ENCODE data around the gene KNTC1.
A peak's percentile ranks its signal among the peaks of the same experiment; 100 is the strongest.
"Not testable (repeated sequence)": the region's sequence is repeated elsewhere in the genome, so short reads cannot be mapped to it uniquely, and the experiment has no call there.

KNTC1 gene

DNA sequence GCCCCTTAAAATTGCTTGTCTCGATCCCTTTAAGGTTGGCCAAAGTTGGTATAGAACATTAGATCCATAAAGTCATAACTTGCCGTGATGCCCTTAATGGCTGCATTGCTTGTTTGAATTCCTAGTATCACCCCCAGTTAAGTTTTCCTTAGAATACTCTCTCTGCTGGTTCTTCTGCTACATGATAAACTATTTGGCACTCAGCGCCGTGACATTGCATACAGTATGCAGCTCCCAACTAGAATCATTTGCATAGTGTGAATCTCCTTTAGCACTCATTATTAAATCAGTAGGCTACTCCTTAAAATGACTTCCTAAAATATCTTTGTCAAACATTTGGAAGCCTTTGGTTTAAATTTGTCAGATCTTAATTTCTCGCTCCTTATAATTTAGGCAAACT, 42.2 kb downstream of the KNTC1 start:
- TF ChIP-seq ZNF565 (CRISPR knock-in tag; conservative IDR thresholded peaks at IDR 0.05; ENCODE audit: low read depth) = no peak
- no peak for TF ChIP-seq ZNF70 (CRISPR knock-in tag; IDR thresholded peaks at IDR 0.05)
- no peak for TF ChIP-seq SNAI2 (CRISPR knock-in tag; IDR thresholded peaks at IDR 0.05)
- TF ChIP-seq ARNTL (CRISPR knock-in tag; IDR thresholded peaks at IDR 0.05; ENCODE audit: borderline replicate concordance, low read depth) = no peak
- TF ChIP-seq, protein P1, sequence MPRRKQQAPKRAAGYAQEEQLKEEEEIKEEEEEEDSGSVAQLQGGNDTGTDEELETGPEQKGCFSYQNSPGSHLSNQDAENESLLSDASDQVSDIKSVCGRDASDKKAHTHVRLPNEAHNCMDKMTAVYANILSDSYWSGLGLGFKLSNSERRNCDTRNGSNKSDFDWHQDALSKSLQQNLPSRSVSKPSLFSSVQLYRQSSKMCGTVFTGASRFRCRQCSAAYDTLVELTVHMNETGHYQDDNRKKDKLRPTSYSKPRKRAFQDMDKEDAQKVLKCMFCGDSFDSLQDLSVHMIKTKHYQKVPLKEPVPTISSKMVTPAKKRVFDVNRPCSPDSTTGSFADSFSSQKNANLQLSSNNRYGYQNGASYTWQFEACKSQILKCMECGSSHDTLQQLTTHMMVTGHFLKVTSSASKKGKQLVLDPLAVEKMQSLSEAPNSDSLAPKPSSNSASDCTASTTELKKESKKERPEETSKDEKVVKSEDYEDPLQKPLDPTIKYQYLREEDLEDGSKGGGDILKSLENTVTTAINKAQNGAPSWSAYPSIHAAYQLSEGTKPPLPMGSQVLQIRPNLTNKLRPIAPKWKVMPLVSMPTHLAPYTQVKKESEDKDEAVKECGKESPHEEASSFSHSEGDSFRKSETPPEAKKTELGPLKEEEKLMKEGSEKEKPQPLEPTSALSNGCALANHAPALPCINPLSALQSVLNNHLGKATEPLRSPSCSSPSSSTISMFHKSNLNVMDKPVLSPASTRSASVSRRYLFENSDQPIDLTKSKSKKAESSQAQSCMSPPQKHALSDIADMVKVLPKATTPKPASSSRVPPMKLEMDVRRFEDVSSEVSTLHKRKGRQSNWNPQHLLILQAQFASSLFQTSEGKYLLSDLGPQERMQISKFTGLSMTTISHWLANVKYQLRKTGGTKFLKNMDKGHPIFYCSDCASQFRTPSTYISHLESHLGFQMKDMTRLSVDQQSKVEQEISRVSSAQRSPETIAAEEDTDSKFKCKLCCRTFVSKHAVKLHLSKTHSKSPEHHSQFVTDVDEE (CRISPR knock-in tag; IDR thresholded peaks at IDR 0.05) = no peak
- TF ChIP-seq BACH2 (CRISPR knock-in tag; IDR thresholded peaks at IDR 0.05; ENCODE audit: borderline replicate concordance) = no peak
- no peak for TF ChIP-seq RARB (CRISPR knock-in tag; IDR thresholded peaks at IDR 0.05)
- TF ChIP-seq ISL1 (CRISPR knock-in tag; IDR thresholded peaks at IDR 0.05) = no peak

DNA sequence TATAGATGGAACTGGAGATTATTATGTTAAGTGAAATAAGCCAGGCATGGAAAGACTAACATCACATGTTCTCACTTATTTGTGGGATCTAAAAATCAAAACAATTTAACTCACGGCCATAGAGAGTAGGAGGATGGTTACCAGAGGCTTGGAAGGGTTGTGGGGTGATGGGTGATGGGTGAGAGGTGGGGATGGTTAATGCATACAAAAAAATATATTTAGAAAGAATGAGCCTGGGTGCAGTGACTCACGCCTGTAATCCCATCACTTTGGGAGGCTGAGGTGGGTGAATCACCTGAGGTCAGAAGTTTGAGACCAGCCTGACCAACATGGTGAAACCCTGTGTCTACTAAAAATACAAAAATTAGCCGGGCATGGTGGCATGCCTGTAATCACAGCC, 43.0 kb downstream of the KNTC1 start:
- not testable (repeated sequence) for ATAC-seq

More for the DNA sequence above, 42.2 kb downstream of the KNTC1 start:
- ATAC-seq = no peak

DNA sequence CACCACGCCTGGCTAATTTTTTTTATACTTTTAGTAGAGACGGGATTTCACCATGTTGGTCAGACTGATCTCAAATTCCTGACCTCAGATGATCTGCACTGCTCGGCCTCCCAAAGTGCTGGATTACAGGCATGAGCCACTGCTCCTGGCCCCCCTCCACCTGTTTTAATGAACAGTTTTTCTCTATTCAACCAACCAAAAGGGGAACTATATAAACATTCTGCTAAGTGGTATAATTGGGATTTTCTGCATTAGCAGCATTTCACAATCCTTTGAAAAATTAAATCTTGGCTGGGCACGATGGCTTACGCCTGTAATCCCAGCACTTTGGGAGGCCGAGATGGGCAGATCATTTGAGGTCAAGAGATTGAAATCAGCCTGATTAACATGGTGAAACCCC, 44.8 kb downstream of the KNTC1 start:
- no peak for ATAC-seq
- TF ChIP-seq TOX (CRISPR knock-in tag; IDR thresholded peaks at IDR 0.05; ENCODE audit: borderline replicate concordance) = no peak
- TF ChIP-seq TCF4 (CRISPR knock-in tag; IDR thresholded peaks at IDR 0.05; ENCODE audit: borderline replicate concordance) = no peak
- TF ChIP-seq RARB (CRISPR knock-in tag; IDR thresholded peaks at IDR 0.05) = no peak
- no peak for TF ChIP-seq ZC3H10 (CRISPR knock-in tag; IDR thresholded peaks at IDR 0.05)
- no peak for TF ChIP-seq ZFP30 (CRISPR knock-in tag; IDR thresholded peaks at IDR 0.05)
- TF ChIP-seq, protein P2, sequence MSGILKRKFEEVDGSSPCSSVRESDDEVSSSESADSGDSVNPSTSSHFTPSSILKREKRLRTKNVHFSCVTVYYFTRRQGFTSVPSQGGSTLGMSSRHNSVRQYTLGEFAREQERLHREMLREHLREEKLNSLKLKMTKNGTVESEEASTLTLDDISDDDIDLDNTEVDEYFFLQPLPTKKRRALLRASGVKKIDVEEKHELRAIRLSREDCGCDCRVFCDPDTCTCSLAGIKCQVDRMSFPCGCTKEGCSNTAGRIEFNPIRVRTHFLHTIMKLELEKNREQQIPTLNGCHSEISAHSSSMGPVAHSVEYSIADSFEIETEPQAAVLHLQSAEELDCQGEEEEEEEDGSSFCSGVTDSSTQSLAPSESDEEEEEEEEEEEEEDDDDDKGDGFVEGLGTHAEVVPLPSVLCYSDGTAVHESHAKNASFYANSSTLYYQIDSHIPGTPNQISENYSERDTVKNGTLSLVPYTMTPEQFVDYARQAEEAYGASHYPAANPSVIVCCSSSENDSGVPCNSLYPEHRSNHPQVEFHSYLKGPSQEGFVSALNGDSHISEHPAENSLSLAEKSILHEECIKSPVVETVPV (CRISPR knock-in tag; IDR thresholded peaks at IDR 0.05) = no peak
- TF ChIP-seq OSR1 (CRISPR knock-in tag; IDR thresholded peaks at IDR 0.05) = no peak
- TF ChIP-seq ISL1 (CRISPR knock-in tag; IDR thresholded peaks at IDR 0.05) = no peak
- TF ChIP-seq PPARA (CRISPR knock-in tag; IDR thresholded peaks at IDR 0.05; ENCODE audit: borderline replicate concordance) = no peak

DNA sequence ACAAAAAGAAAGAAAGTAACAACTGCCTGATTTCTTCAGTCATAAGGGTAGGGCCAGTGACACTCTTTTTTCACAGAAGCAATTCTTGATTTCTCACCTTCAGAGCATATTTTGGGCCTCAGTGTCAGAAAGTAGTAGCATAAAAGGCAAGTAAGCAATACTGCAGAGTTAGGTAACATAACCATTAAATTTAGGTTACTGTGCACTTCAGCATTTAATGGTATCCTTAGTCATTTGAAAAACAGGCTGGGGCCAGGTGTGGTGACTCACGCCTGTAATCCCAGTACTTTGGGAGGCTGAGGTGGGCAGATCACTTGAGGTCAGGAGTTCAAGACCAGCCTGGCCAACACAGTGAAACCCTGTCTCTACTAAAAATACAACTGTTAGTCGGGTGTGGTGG, 56.2 kb downstream of the KNTC1 start:
- ATAC-seq = not testable (repeated sequence)

DNA sequence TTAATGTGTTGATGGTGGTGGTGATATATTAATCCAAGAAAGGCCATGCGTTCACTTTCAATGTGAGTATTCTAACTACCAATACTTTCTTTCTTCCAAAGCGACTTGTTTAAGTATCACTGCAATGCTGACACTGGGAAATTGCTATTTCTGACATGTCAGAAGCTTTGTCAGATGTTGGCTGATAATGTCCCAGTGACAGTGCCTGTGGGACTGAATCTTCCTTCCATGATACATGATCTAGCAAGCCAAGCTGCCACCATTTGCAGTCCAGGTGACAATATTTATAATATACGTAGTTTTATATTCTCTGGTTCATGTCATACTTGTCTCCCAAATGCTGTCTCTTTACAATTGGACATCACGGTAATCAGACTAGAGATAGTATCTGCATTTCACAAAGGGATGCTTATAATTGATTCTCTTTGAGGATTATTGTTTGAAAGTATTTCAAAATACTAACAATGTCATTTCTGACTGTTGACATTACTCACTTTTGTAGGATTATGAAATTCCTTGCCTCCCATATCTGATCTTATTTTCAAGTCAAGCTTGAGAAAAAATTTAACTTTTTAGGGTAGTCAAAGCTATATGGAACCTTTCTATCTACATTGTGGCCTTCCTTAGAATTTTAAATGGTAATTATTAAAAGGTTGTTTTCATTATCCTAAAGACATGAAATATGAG, 57.3 kb downstream of the KNTC1 start:
- no peak for ATAC-seq
- TF ChIP-seq ZFP30 (CRISPR knock-in tag; IDR thresholded peaks at IDR 0.05) (no peak), ISL1 (CRISPR knock-in tag; IDR thresholded peaks at IDR 0.05) (0 out of 2 replicates have a peak, but pooled peaks have one; percentile 13), CSDC2 (CRISPR knock-in tag; IDR thresholded peaks at IDR 0.05) (no peak)
- TF ChIP-seq, protein P3, sequence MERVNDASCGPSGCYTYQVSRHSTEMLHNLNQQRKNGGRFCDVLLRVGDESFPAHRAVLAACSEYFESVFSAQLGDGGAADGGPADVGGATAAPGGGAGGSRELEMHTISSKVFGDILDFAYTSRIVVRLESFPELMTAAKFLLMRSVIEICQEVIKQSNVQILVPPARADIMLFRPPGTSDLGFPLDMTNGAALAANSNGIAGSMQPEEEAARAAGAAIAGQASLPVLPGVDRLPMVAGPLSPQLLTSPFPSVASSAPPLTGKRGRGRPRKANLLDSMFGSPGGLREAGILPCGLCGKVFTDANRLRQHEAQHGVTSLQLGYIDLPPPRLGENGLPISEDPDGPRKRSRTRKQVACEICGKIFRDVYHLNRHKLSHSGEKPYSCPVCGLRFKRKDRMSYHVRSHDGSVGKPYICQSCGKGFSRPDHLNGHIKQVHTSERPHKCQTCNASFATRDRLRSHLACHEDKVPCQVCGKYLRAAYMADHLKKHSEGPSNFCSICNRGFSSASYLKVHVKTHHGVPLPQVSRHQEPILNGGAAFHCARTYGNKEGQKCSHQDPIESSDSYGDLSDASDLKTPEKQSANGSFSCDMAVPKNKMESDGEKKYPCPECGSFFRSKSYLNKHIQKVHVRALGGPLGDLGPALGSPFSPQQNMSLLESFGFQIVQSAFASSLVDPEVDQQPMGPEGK (CRISPR knock-in tag; IDR thresholded peaks at IDR 0.05; ENCODE audit: borderline replicate concordance) = no peak

DNA sequence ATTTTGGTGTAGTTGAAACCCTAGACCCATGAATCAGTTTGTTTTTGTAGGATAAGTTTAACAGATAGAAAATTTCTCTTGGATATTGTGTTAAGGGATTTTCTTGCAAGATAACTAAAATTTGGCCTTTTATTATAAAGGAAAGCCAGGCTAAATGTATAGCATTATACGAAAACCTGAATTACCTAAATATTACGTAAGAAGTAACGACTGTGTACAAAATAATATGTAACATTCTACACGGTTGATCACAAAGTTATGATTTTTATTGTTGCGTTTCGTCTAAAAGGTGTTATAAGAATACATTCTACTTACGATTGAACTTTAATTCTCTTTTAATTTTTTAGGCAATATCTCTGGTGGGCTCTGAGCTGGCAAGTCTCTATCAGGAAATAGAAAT, 63.9 kb downstream of the KNTC1 start:
- no peak for ATAC-seq
- TF ChIP-seq BACH2 (CRISPR knock-in tag; IDR thresholded peaks at IDR 0.05; ENCODE audit: borderline replicate concordance) (no peak), ZFP3 (CRISPR knock-in tag; IDR thresholded peaks at IDR 0.05) (no peak), TOX (CRISPR knock-in tag; IDR thresholded peaks at IDR 0.05; ENCODE audit: borderline replicate concordance) (no peak), RARB (CRISPR knock-in tag; IDR thresholded peaks at IDR 0.05) (no peak), ZFP30 (CRISPR knock-in tag; IDR thresholded peaks at IDR 0.05) (no peak)
- TF ChIP-seq, protein P1 (CRISPR knock-in tag; IDR thresholded peaks at IDR 0.05) = no peak
- TF ChIP-seq, protein P2 (CRISPR knock-in tag; IDR thresholded peaks at IDR 0.05) = no peak
- TF ChIP-seq, protein P4, sequence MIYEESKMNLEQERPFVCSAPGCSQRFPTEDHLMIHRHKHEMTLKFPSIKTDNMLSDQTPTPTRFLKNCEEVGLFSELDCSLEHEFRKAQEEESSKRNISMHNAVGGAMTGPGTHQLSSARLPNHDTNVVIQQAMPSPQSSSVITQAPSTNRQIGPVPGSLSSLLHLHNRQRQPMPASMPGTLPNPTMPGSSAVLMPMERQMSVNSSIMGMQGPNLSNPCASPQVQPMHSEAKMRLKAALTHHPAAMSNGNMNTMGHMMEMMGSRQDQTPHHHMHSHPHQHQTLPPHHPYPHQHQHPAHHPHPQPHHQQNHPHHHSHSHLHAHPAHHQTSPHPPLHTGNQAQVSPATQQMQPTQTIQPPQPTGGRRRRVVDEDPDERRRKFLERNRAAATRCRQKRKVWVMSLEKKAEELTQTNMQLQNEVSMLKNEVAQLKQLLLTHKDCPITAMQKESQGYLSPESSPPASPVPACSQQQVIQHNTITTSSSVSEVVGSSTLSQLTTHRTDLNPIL (CRISPR knock-in tag; IDR thresholded peaks at IDR 0.05; ENCODE audit: low read depth) = no peak

Data from SK-N-SH treated with all-trans-retinoic acid at 6 μM for 48 hours (cell line).